Lower lobe of right lung (tissue), 2 donors: ENCODE data around the gene ASIC1. TPM values are rescaled to one million over a fixed set of nuclear protein-coding genes. Genes with fewer than 3 reads are reported as not detected.
"Not testable (repeated sequence)": the region's sequence is repeated elsewhere in the genome, so short reads cannot be mapped to it uniquely, and the experiment has no call there.

Source experiments
- ATAC-seq, 2 donors: fragments of 200-7000 bp; cut with Tn5 transposase; one replicate each; pipeline ENCODE4 v1.9.1; 2020 to 2022; ENCODE audit warnings: mild to moderate bottlenecking in 2 of 2, moderate library complexity in 2 of 2
- DNase-seq: peaks from one replicate; pipeline ENCODE4 v3.0.0-alpha.2; 2020
- H3K27ac ChIP-seq: fragments of 200-600 bp; one replicate; pipeline ENCODE4 v1.8.0; 2022
- H3K27me3 ChIP-seq: fragments of 200-600 bp; one replicate; pipeline ENCODE4 v1.8.0; 2022; ENCODE audit warnings: low read depth
- H3K36me3 ChIP-seq: fragments of 200-600 bp; one replicate; pipeline ENCODE4 v1.8.0; 2022; ENCODE audit warnings: mild to moderate bottlenecking
- H3K4me1 ChIP-seq: fragments of 200-600 bp; one replicate; pipeline ENCODE4 v1.8.0; 2022
- H3K4me3 ChIP-seq: fragments of 200-600 bp; one replicate; pipeline ENCODE4 v1.8.0; 2022; ENCODE audit warnings: mild to moderate bottlenecking
- H3K9me3 ChIP-seq: fragments of 200-600 bp; one replicate; pipeline ENCODE4 v1.8.0; 2022
- intact Hi-C: fragments of 100-400 bp; cut with DNase I; formaldehyde crosslinking; loops from one replicate; pipeline ENCODE4 v1.11.0; 2022
- total RNA-seq: library from RNA; stranded (reverse); fragmentation: NEBNext Ultra II Directional; extraction: Animal tissue kit (Norgen Biotek cat#: 25700); gene quantifications from one replicate; pipeline ENCODE4 v1.2.1, GENCODE V29; 2021
- TF ChIP-seq, protein P1 (sequence below): fragments of 200-600 bp; IDR thresholded peaks from one replicate; pipeline ENCODE4 v1.8.0; 2022; ENCODE audit warnings: antibody characterized with exemption, mild to moderate bottlenecking
- donor health status: DM: no; HTN: yes; CAD: no; lungs with severe emphysema.

Gene ASIC1
- total RNA-seq, 1 donor from 2014 or later = 1.6 TPM

DNA sequence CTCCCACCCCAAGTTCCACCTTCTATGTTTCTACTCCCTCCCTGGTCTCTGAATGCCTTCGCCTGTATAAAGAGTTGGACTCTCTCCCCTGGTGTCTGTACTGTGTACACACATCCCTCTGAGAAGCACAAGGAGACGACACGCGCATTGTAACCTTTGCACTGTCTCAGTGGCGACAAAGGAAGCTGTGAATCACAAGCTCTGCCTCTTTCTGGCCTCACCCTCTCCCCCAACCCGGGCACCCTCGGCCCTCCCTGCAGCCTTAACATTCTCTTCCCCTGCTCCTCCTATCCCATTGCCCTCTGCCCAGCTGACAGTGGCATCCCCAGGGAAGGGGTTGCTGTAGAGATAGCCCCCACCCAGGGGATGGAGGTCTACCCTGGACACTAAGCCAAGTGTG, 25.2 kb downstream of the ASIC1 start:
- Histone ChIP-seq H3K27ac (no peak overlapping the region), H3K4me3 (no peak overlapping the region), H3K9me3 (no peaks in the 10 kb centered on the region), H3K27me3 (no peaks in the 10 kb centered on the region), H3K36me3 (peaks cover 12% of the 10 kb centered on the region), H3K4me1 (peaks cover 6% of the 10 kb centered on the region)
- intact Hi-C loops = no loop called here
- DNase-seq (no peak), ATAC-seq (no peak)
- TF ChIP-seq, protein P1, sequence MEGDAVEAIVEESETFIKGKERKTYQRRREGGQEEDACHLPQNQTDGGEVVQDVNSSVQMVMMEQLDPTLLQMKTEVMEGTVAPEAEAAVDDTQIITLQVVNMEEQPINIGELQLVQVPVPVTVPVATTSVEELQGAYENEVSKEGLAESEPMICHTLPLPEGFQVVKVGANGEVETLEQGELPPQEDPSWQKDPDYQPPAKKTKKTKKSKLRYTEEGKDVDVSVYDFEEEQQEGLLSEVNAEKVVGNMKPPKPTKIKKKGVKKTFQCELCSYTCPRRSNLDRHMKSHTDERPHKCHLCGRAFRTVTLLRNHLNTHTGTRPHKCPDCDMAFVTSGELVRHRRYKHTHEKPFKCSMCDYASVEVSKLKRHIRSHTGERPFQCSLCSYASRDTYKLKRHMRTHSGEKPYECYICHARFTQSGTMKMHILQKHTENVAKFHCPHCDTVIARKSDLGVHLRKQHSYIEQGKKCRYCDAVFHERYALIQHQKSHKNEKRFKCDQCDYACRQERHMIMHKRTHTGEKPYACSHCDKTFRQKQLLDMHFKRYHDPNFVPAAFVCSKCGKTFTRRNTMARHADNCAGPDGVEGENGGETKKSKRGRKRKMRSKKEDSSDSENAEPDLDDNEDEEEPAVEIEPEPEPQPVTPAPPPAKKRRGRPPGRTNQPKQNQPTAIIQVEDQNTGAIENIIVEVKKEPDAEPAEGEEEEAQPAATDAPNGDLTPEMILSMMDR = no peak

DNA sequence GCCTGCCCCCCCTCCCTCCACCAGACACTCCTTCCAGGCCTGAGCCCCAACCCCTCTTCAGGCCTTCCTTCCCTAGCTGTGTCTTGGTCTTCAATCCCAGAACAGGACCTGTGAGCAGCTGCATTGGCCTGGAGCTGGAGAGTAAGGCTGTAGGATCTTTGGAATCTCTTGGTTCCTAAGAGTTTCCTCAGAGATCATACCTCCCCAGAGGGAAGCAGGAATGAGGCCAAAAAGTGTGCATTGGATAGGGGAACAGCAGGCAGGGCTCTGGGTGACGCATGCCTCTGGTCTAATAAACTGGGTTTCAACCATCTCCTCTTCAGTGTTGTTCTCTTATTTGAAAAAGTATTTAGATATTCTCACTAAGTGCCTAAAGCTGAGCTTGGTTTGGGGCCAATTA, 25.9 kb downstream of the ASIC1 start:
- no peak for ATAC-seq
- no peaks in the 10 kb centered on the region for H3K9me3 ChIP-seq
- DNase-seq = peak; percentile 17
- no peaks in the 10 kb centered on the region for H3K27me3 ChIP-seq
- intact Hi-C loops = no loop called here
- TF ChIP-seq, protein P1 = no peak
- no peak overlapping the region for H3K27ac ChIP-seq
- no peak overlapping the region for H3K4me3 ChIP-seq
- H3K4me1 ChIP-seq = peaks cover 6% of the 10 kb centered on the region
- peaks cover 19% of the 10 kb centered on the region for H3K36me3 ChIP-seq

DNA sequence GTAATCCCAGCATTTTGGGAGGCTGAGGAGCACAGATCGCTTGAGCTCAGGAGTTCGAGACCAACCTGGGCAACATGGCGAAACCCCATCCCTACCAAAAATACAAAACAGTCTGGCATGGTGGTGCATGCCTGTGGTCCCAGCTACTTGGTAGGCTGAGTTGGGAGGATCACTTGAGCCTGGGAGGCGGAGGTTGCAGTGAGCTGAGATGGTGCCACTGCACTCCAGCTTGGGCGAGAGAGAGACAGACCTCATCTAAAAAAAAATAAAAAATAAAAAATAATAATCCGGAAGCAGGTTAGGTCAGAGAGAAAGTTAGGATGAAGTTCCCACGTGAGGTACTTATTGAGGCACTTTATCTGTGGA, 27.0 kb downstream of the ASIC1 start:
- Histone ChIP-seq H3K36me3 (peaks cover 30% of the 10 kb centered on the region), H3K4me1 (peaks cover 13% of the 10 kb centered on the region), H3K4me3 (peak overlapping the region; percentile 69), H3K27ac (peak overlapping the region; percentile 94)
- intact Hi-C loops, DNase-seq, H3K9me3 ChIP-seq, H3K27me3 ChIP-seq, ATAC-seq: not testable (repeated sequence)

DNA sequence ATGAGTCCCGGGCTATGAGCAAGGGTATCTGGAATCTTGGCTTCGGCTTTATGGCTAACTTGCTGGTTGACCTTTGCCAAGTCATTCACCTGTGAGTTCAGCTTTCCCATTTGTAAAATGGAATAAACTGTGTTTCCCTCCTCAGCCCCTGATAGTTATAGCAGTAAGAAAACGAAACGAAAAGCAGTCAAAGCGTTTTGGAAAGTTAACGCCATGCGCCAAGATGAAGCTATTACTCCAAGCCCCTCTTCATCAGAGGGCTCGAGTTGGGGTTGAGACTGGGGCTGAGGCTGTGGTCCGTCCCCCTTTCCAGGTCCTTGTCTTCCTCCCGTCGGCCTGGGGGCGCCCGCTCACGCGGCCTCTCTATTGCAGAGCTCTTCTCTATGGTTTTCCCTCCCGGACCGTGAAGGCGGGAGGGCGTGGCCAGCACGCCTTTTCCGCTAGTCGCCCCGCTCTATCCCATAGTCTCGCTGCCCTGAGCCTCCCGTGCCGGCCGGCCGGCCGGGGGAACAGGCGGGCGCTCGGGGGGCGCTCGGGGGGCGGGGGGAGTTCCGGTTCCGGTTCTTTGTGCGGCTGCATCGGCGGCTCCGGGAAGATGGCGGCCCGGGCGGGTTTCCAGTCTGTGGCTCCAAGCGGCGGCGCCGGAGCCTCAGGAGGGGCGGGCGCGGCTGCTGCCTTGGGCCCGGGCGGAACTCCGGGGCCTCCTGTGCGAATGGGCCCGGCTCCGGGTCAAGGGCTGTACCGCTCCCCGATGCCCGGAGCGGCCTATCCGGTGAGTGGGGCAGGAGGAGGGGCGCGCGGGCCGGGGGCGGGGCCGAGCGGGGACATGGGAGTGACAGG, 27.6 kb downstream of the ASIC1 start, which contains the start of gene SMARCD1:
SMARCD1 (plus strand) TSS at position 568 of the 840 bp plus-strand sequence; CDS start at position 596, 28 bp downstream.
- Histone ChIP-seq H3K9me3 (no peaks in the 10 kb centered on the region), H3K27me3 (no peaks in the 10 kb centered on the region), H3K27ac (peak within 1 kb of the TSS; percentile 94), H3K36me3 (peaks cover 36% of the 10 kb centered on the region), H3K4me1 (peaks cover 13% of the 10 kb centered on the region), H3K4me3 (peak within 1 kb of the TSS; percentile 69)
- TF ChIP-seq, protein P1 = peak; percentile 43
- DNase-seq (peak; percentile 93), ATAC-seq (peak; percentile 93 to 96)
- intact Hi-C loops = no loop called here

DNA sequence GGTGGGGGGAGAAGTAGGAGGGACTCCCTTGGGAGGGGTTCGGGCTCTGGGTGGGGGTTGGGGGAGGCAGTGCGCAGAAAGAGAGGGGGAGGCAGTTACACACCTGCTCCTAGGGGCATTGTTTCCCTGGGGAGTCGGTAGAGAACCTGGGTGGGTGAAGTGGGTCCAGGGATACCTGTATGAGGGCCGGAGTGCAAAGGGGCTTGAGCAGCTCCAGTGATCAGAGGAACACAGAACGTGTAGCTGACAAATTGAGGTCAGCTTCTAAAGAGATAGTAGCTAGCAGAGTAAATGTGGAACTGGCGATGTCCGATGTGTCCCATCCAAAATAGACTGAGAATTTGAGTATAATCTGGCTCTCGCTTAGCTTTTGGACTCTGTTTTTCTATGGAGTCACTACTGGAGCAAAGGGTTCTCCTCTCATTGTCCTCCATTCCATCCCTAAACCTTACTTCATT, 28.2 kb downstream of the ASIC1 start:
- TF ChIP-seq, protein P1 = no peak
- DNase-seq = no peak
- no peaks in the 10 kb centered on the region for H3K27me3 ChIP-seq
- intact Hi-C loops = no loop called here
- no peaks in the 10 kb centered on the region for H3K9me3 ChIP-seq
- peaks cover 42% of the 10 kb centered on the region for H3K36me3 ChIP-seq
- peaks cover 13% of the 10 kb centered on the region for H3K4me1 ChIP-seq
- no peak for ATAC-seq
- peak overlapping the region; percentile 94 for H3K27ac ChIP-seq
- peak overlapping the region; percentile 69 for H3K4me3 ChIP-seq

DNA sequence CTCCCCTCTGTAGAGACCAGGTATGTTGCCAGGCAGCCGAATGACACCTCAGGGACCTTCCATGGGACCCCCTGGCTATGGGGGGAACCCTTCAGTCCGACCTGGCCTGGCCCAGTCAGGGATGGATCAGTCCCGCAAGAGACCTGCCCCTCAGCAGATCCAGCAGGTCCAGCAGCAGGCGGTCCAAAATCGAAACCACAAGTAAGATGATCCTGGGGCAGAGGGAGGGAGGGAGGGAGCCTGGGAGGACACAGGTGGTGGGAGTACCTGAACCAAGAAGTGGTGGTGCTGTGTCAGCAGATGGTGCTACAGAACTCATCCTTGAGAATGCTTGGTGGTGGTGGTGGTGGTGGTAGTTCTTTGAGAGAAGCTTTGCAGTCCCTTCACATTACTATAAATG, 28.8 kb downstream of the ASIC1 start:
- H3K36me3 ChIP-seq = peaks cover 47% of the 10 kb centered on the region
- intact Hi-C loops = no loop called here
- no peaks in the 10 kb centered on the region for H3K27me3 ChIP-seq
- ATAC-seq (no peak), DNase-seq (no peak)
- peak overlapping the region; percentile 69 for H3K4me3 ChIP-seq
- peak overlapping the region; percentile 94 for H3K27ac ChIP-seq
- no peaks in the 10 kb centered on the region for H3K9me3 ChIP-seq
- TF ChIP-seq, protein P1 = no peak
- peaks cover 13% of the 10 kb centered on the region for H3K4me1 ChIP-seq
